ENCODE measurements around the gene SPAG8. TPM values are rescaled to one million over a fixed set of nuclear protein-coding genes. Genes with fewer than 3 reads are reported as not detected.

The SPAG8 gene
- total RNA-seq, 1 experiment from 2014 or later: 0.50 TPM

GRCh38 chr9:35798658-35799374, 13.2 kb downstream of the SPAG8 start:
- Histone ChIP-seq H4K91ac (ENCODE audit: insufficient read length, low read depth, low read length) (no peak overlapping the region), H3T11ph (ENCODE audit: low read length) (no peak overlapping the region), H3K23me2 (ENCODE audit: insufficient read length, low read depth, low read length, poor library complexity, severe bottlenecking) (no peaks in the 10 kb centered on the region), H2AK5ac (ENCODE audit: insufficient read length, low read length) (no peak overlapping the region), H4K20me1 (ENCODE audit: control insufficient read depth, insufficient read depth, insufficient read length) (no peaks in the 10 kb centered on the region), H4K8ac (replicated peaks; ENCODE audit: insufficient read length, low read depth, low read length) (no peak overlapping the region), H3K4me1 (ENCODE audit: insufficient read depth, low read length) (no peaks in the 10 kb centered on the region), H3K79me1 (ENCODE audit: insufficient read depth, low read depth, low read length, poor library complexity, severe bottlenecking) (no peaks in the 10 kb centered on the region), H3K27ac (ENCODE audit: insufficient read length, low read depth, low read length) (no peak overlapping the region), H3K14ac (ENCODE audit: insufficient read depth, low read length) (no peak overlapping the region), H3K4ac (ENCODE audit: low read depth, low read length) (no peak overlapping the region), H3K56ac (ENCODE audit: insufficient read length, low read depth, low read length) (no peak overlapping the region), H2BK20ac (ENCODE audit: low read depth, low read length, poor library complexity, severe bottlenecking) (no peak overlapping the region), H3K9me3 (ENCODE audit: control insufficient read depth, low read depth, low read length) (no peaks in the 10 kb centered on the region), H3K9ac (ENCODE audit: extremely low read depth, insufficient read length, low read length) (no peak overlapping the region), H4K5ac (ENCODE audit: insufficient read length, low read depth, low read length) (no peak overlapping the region), H2AFZ (ENCODE audit: low read length) (no peak overlapping the region), H3K27me3 (ENCODE audit: insufficient read depth, low read length) (no peaks in the 10 kb centered on the region), H2BK12ac (ENCODE audit: insufficient read length, low read depth, low read length) (no peak overlapping the region), H3K23ac (ENCODE audit: insufficient read length, low read depth, low read length) (no peak overlapping the region), H3K4me2 (ENCODE audit: insufficient read depth, insufficient read length, low read length) (no peak overlapping the region), H2BK15ac (ENCODE audit: low read depth, low read length) (no peak overlapping the region), H3K18ac (ENCODE audit: insufficient read length, low read depth, low read length) (no peak overlapping the region), H3K79me2 (ENCODE audit: insufficient read depth, low read length) (no peaks in the 10 kb centered on the region), H2BK5ac (ENCODE audit: insufficient read length, low read length) (no peak overlapping the region), H2BK120ac (ENCODE audit: low read depth, low read length, poor library complexity, severe bottlenecking) (no peak overlapping the region)
- no peaks in the 10 kb centered on the region for H3K27me3 Mint-ChIP-seq (ENCODE audit: low read depth)
- TF ChIP-seq, protein P1, sequence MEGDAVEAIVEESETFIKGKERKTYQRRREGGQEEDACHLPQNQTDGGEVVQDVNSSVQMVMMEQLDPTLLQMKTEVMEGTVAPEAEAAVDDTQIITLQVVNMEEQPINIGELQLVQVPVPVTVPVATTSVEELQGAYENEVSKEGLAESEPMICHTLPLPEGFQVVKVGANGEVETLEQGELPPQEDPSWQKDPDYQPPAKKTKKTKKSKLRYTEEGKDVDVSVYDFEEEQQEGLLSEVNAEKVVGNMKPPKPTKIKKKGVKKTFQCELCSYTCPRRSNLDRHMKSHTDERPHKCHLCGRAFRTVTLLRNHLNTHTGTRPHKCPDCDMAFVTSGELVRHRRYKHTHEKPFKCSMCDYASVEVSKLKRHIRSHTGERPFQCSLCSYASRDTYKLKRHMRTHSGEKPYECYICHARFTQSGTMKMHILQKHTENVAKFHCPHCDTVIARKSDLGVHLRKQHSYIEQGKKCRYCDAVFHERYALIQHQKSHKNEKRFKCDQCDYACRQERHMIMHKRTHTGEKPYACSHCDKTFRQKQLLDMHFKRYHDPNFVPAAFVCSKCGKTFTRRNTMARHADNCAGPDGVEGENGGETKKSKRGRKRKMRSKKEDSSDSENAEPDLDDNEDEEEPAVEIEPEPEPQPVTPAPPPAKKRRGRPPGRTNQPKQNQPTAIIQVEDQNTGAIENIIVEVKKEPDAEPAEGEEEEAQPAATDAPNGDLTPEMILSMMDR (conservative IDR thresholded peaks at IDR 0.05): no peak
- H3K36me3 Mint-ChIP-seq (ENCODE audit: insufficient read depth in 1 of 3, low read depth in 3 of 3): peaks cover 1 to 17% (median 14%) of the 10 kb centered on the region in 3 experiments; a peak in 4 of 7 replicates
- peaks cover 0 to 3% of the 10 kb centered on the region in 2 experiments; a peak in 2 of 4 replicates for H3K4me1 Mint-ChIP-seq
- no peaks in the 10 kb centered on the region for H3K9me3 Mint-ChIP-seq
- no CpG with 5 or more reads among the region's 4 CpGs for WGBS (ENCODE audit: extremely low coverage, insufficient read length, low lambda C conversion rate)
- no peak overlapping the region for H3K27ac Mint-ChIP-seq
- DNase-seq: no peak
- no peak overlapping the region for H3K4me3 Mint-ChIP-seq

Data from H9 (cell line).